Middle frontal gyrus (tissue), 1 donor: ENCODE results near the gene RPL27.
"Not testable (repeated sequence)": the region's sequence is repeated elsewhere in the genome, so short reads cannot be mapped to it uniquely, and the experiment has no call there.

Source experiments
- DNase-seq: peaks from one replicate; pipeline ENCODE4 v3.0.0-alpha.2; 2015; ENCODE audit warnings: low spot score; ENCODE audit errors: extremely low spot score

RPL27 gene

GRCh38 chr17:42992872-42993271 is 5.3 kb upstream of the RPL27 start:
- DNase-seq: no peak

- not testable (repeated sequence) for DNase-seq
These were observed 4.3 kb upstream of the RPL27 start for GRCh38 chr17:42993913-42994312.

- DNase-seq: no peak
These were observed 732 bp upstream of the RPL27 start for GRCh38 chr17:42997390-42997983.

- no peak for DNase-seq
These were observed 845 bp downstream of the RPL27 start for GRCh38 chr17:42999003-42999525.

GRCh38 chr17:43000894-43001293 is 2.7 kb downstream of the RPL27 start:
- DNase-seq: not testable (repeated sequence)

GRCh38 chr17:43003542-43004172 is 5.4 kb downstream of the RPL27 start:
- no peak for DNase-seq

- DNase-seq: no peak
These were observed 8.7 kb downstream of the RPL27 start, which contains the start of gene IFI35 for GRCh38 chr17:43006639-43007551. Gene IFI35 (plus strand): TSS chr17:43006784. CDS start chr17:43006948, 164 bp downstream.

GRCh38 chr17:43010667-43011308 is 12.6 kb downstream of the RPL27 start:
- no peak for DNase-seq

- DNase-seq: no peak
These were observed 13.7 kb downstream of the RPL27 start for GRCh38 chr17:43011728-43012472.

GRCh38 chr17:43013296-43013695 is 15.1 kb downstream of the RPL27 start:
- DNase-seq: no peak

GRCh38 chr17:43014020-43014648 is 15.9 kb downstream of the RPL27 start:
- no peak for DNase-seq

- DNase-seq: no peak
These were observed 16.7 kb downstream of the RPL27 start for GRCh38 chr17:43014649-43015542.

- no peak for DNase-seq
These were observed 17.4 kb downstream of the RPL27 start for GRCh38 chr17:43015579-43015978.

GRCh38 chr17:43016216-43016615 is 18.0 kb downstream of the RPL27 start:
- DNase-seq: no peak

GRCh38 chr17:43018008-43018853 is 20.0 kb downstream of the RPL27 start:
- DNase-seq: no peak

- no peak for DNase-seq
These were observed 20.7 kb downstream of the RPL27 start for GRCh38 chr17:43018932-43019331.

GRCh38 chr17:43019418-43019817 is 21.2 kb downstream of the RPL27 start:
- DNase-seq: no peak

GRCh38 chr17:43020030-43020621 is 21.9 kb downstream of the RPL27 start:
- no peak for DNase-seq
